CD4-positive, alpha-beta memory T cell (primary cell): ENCODE data around the gene PRXL2B. TPM values are rescaled to one million over a fixed set of nuclear protein-coding genes. Genes with fewer than 3 reads are reported as not detected.
"Not testable (repeated sequence)": the region's sequence is repeated elsewhere in the genome, so short reads cannot be mapped to it uniquely, and the experiment has no call there.

Experiments used
- CTCF ChIA-PET: fragments of 350-600 bp; sonication (Branson Sonifier 250); formaldehyde crosslinking; loops from one replicate; lab custom pipeline; 2021; ENCODE audit warnings: inconsistent platforms; ENCODE audit not compliant: partially characterized antibody; lab: Charles Lee
- POLR2A ChIA-PET: fragments of 350-600 bp; sonication (Branson Sonifier 250); formaldehyde crosslinking; loops from one replicate; lab custom pipeline; 2021; ENCODE audit not compliant: partially characterized antibody; lab: Charles Lee
- DNase-seq, 5 donors: peaks; one replicate each; pipeline versions ENCODE4 v3.0.0 to v3.0.0-alpha.2; 2020 to 2022; ENCODE audit warnings: mixed read lengths in 1 of 5
- H3K27ac ChIP-seq: one replicate; pipeline ENCODE4 v1.7.0; 2013; ENCODE audit warnings: low read depth, low read length
- H3K27me3 ChIP-seq: 2 replicates; pipeline ENCODE4 v1.7.0; 2013; ENCODE audit warnings: mild to moderate bottlenecking, low read length, moderate library complexity; ENCODE audit not compliant: insufficient read depth
- H3K36me3 ChIP-seq: 2 replicates; pipeline ENCODE4 v1.7.0; 2013; ENCODE audit warnings: mild to moderate bottlenecking, low read length, moderate library complexity; ENCODE audit not compliant: insufficient read depth
- H3K4me1 ChIP-seq: 2 replicates; pipeline ENCODE4 v1.7.0; 2013; ENCODE audit warnings: mild to moderate bottlenecking, low read length, moderate library complexity; ENCODE audit not compliant: insufficient read depth
- H3K4me3 ChIP-seq, 2 donors: one replicate each; pipeline ENCODE4 v1.7.0; 2013; ENCODE audit warnings: low read length in 2 of 2, mild to moderate bottlenecking in 1 of 2
- H3K9me3 ChIP-seq, 2 donors: one replicate each; pipeline ENCODE4 v1.7.0; 2013; ENCODE audit warnings: low read length in 2 of 2, control low read depth in 1 of 2; ENCODE audit not compliant: control insufficient read depth in 1 of 2
- H3K27ac Mint-ChIP-seq, 7 donors: one replicate each; pipeline ENCODE4 v1.8.0; 2020 to 2021; ENCODE audit warnings: mixed read lengths in 7 of 7, mild to moderate bottlenecking in 6 of 7, inconsistent platforms in 3 of 7, moderate library complexity in 3 of 7
- H3K27me3 Mint-ChIP-seq, 2 donors: one replicate each; pipeline ENCODE4 v1.8.0; 2020 to 2021; ENCODE audit warnings: mixed read lengths in 2 of 2
- H3K36me3 Mint-ChIP-seq, 2 donors: one replicate each; pipeline ENCODE4 v1.8.0; 2020 to 2021; ENCODE audit warnings: mixed read lengths in 2 of 2, inconsistent platforms in 1 of 2, mild to moderate bottlenecking in 1 of 2
- H3K4me1 Mint-ChIP-seq, 4 donors: one replicate each; pipeline ENCODE4 v1.8.0; 2020 to 2021; ENCODE audit warnings: mixed read lengths in 4 of 4, mild to moderate bottlenecking in 1 of 4
- H3K4me3 Mint-ChIP-seq, 8 donors: one replicate each; pipeline ENCODE4 v1.8.0; 2020 to 2021; ENCODE audit warnings: mixed read lengths in 8 of 8, mild to moderate bottlenecking in 7 of 8, moderate library complexity in 6 of 8, inconsistent platforms in 3 of 8
- H3K9me3 Mint-ChIP-seq, 8 donors: one replicate each; pipeline ENCODE4 v1.8.0; 2020 to 2021; ENCODE audit warnings: mixed read lengths in 8 of 8, mild to moderate bottlenecking in 5 of 8, inconsistent platforms in 3 of 8, moderate library complexity in 1 of 8
- intact Hi-C: fragments of 100-400 bp; cut with micrococcal nuclease; formaldehyde crosslinking; loops from one replicate; pipeline ENCODE4 v1.15.1; 2023
- polyA plus RNA-seq, 2 donors: library from polyadenylated mRNA; unstranded; fragments of 300-500 nt; fragmentation: Illumina TruSeq; gene quantifications; one replicate each; pipeline ENCODE4 v1.2.3, GENCODE V29; 2021
- total RNA-seq, 2 experiments: library from RNA; stranded (reverse); gene quantifications; one replicate each; pipeline ENCODE4 v1.2.3, GENCODE V29; 2021

PRXL2B gene
- total and polyA plus RNA-seq, 4 experiments from 2014 or later = 21.4 to 27.2 (median 25.0) TPM

GRCh38 chr1:2564006-2564814 lies 22.4 kb upstream of the PRXL2B start:
- intact Hi-C loops = no loop called here
- CTCF ChIA-PET = interaction anchor here (1.2 kb wide), 1 partner anchor 21 kb away, joined by 3 read pairs; no protein-coding TSS in a partner anchor

GRCh38 chr1:2564815-2565374 lies 21.7 kb upstream of the PRXL2B start:
- Histone ChIP-seq H3K4me1 (no peaks in the 10 kb centered on the region), H3K4me3 (no peak overlapping the region), H3K27me3 (no peaks in the 10 kb centered on the region), H3K9me3 (no peaks in the 10 kb centered on the region), H3K27ac (no peak overlapping the region), H3K36me3 (peaks cover 19% of the 10 kb centered on the region)
- peak overlapping the region in 1 of 7 donors; percentile 24 for H3K27ac Mint-ChIP-seq
- intact Hi-C loops = no loop called here
- POLR2A ChIA-PET = interaction anchor here (1.6 to 11.5 kb wide), 3 partner anchors 9 to 19 kb away, joined by 13 to 145 read pairs (median 59); partner anchors contain the start of gene TNFRSF14
- H3K27me3 Mint-ChIP-seq = no peaks in the 10 kb centered on the region
- DNase-seq = no peak
- peaks cover 0 to 6% (median 3%) of the 10 kb centered on the region in 4 donors for H3K4me1 Mint-ChIP-seq
- peaks cover 4 to 23% of the 10 kb centered on the region in 2 donors for H3K36me3 Mint-ChIP-seq
- CTCF ChIA-PET = interaction anchor here (1.2 kb wide), 1 partner anchor 20 kb away, joined by 3 read pairs; no protein-coding TSS in a partner anchor
- no peaks in the 10 kb centered on the region for H3K9me3 Mint-ChIP-seq
- H3K4me3 Mint-ChIP-seq = no peak overlapping the region

More at GRCh38 chr1:2564006-2564814, 22.4 kb upstream of the PRXL2B start:
- Histone ChIP-seq H3K9me3 (no peaks in the 10 kb centered on the region), H3K4me3 (no peak overlapping the region), H3K4me1 (peaks cover under 1% of the 10 kb centered on the region), H3K36me3 (peaks cover 19% of the 10 kb centered on the region), H3K27ac (no peak overlapping the region), H3K27me3 (no peaks in the 10 kb centered on the region)
- no peak overlapping the region for H3K4me3 Mint-ChIP-seq
- POLR2A ChIA-PET = interaction anchor here (1.6 to 11.5 kb wide), 3 partner anchors 9 to 20 kb away, joined by 13 to 145 read pairs (median 59); partner anchors contain the start of gene TNFRSF14
- DNase-seq = no peak
- peaks cover 4 to 25% of the 10 kb centered on the region in 2 donors for H3K36me3 Mint-ChIP-seq
- H3K27me3 Mint-ChIP-seq = no peaks in the 10 kb centered on the region
- H3K27ac Mint-ChIP-seq = peak overlapping the region in 1 of 7 donors; percentile 35
- no peaks in the 10 kb centered on the region for H3K9me3 Mint-ChIP-seq
- peaks cover 0 to 7% (median 4%) of the 10 kb centered on the region in 4 donors for H3K4me1 Mint-ChIP-seq

DNA sequence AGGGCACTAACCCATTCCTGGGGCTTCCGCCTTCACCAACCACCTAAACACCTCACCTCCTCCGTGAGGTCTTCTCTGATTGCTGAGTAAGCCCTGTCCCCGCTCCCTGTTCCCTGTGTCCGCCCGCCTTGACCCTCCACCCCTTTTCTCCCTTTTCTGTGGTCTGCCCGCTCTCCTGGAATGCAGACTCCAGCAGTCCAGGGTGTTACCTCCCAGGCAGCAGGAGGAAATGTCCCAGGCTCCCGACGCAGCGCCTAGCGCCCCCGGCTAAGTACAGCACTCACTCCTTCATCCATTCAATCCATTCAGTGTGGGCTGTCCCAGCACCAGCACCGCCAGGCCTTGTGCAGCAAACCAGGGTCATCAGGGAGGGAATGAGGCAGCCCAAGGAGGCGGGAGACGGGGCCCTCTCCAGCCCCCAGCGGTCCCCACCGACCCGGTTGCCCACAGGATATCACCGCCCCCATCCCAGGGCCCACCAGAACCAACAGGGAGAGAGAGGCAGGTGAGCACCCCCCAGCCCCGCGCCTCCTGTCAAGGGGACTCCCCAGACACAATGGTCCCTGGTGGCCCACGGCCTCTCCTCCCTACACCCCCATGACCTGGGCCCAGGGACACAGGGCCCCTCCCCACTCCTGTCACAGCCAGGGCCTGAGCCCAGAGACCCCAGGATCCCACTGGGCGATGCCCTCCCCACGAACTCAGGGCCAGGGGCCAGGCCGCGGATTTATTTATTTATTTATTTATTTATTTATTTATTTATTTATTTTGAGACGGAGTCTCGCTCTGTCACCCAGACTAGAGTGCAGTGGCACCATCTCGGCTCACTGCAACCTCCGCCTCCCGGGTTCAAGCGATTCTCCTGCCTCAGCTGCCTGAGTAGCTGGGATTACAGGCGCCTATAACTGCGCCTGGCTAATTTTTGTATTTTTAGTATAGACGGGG lies 20.2 kb upstream of the PRXL2B start:
- H3K27me3 Mint-ChIP-seq = no peaks in the 10 kb centered on the region
- H3K9me3 ChIP-seq = no peaks in the 10 kb centered on the region
- peak overlapping the region in 2 of 7 donors; percentile 13 to 70 for H3K27ac Mint-ChIP-seq
- no peaks in the 10 kb centered on the region for H3K27me3 ChIP-seq
- no peak overlapping the region for H3K4me3 Mint-ChIP-seq
- H3K27ac ChIP-seq = no peak overlapping the region
- intact Hi-C loops = no loop called here
- peaks cover under 1 to 14% of the 10 kb centered on the region in 2 donors for H3K36me3 Mint-ChIP-seq
- H3K9me3 Mint-ChIP-seq = no peaks in the 10 kb centered on the region
- H3K4me3 ChIP-seq = no peak overlapping the region
- CTCF ChIA-PET = interaction anchor here (0.6 kb wide), 1 partner anchor 321 kb away, joined by 4 read pairs; no protein-coding TSS in a partner anchor
- peaks cover 0 to 4% (median 1%) of the 10 kb centered on the region in 4 donors for H3K4me1 Mint-ChIP-seq
- no peak for DNase-seq
- POLR2A ChIA-PET = interaction anchor here (0.6 to 6.3 kb wide), 2 partner anchors 18 to 953 kb away, joined by 3 to 59 read pairs; no protein-coding TSS in a partner anchor
- no peaks in the 10 kb centered on the region for H3K4me1 ChIP-seq
- peaks cover 16% of the 10 kb centered on the region for H3K36me3 ChIP-seq

- Mint-ChIP-seq H3K27me3 (no peaks in the 10 kb centered on the region), H3K36me3 (peaks cover 0 to 11% of the 10 kb centered on the region in 2 donors), H3K27ac (no peak overlapping the region), H3K4me1 (peaks cover 0 to 4% (median 0%) of the 10 kb centered on the region in 4 donors), H3K9me3 (no peaks in the 10 kb centered on the region), H3K4me3 (no peak overlapping the region)
- Histone ChIP-seq H3K9me3 (no peaks in the 10 kb centered on the region), H3K27me3 (no peaks in the 10 kb centered on the region), H3K27ac (no peak overlapping the region), H3K4me1 (no peaks in the 10 kb centered on the region), H3K4me3 (no peak overlapping the region), H3K36me3 (peaks cover 12% of the 10 kb centered on the region)
- CTCF ChIA-PET = no interaction called here
- intact Hi-C loops = no loop called here
- no peak for DNase-seq
- POLR2A ChIA-PET = interaction anchor here (0.6 kb wide), 1 partner anchor 954 kb away, joined by 3 read pairs; no protein-coding TSS in a partner anchor
These were observed 19.4 kb upstream of the PRXL2B start for GRCh38 chr1:2567083-2567679.

DNA sequence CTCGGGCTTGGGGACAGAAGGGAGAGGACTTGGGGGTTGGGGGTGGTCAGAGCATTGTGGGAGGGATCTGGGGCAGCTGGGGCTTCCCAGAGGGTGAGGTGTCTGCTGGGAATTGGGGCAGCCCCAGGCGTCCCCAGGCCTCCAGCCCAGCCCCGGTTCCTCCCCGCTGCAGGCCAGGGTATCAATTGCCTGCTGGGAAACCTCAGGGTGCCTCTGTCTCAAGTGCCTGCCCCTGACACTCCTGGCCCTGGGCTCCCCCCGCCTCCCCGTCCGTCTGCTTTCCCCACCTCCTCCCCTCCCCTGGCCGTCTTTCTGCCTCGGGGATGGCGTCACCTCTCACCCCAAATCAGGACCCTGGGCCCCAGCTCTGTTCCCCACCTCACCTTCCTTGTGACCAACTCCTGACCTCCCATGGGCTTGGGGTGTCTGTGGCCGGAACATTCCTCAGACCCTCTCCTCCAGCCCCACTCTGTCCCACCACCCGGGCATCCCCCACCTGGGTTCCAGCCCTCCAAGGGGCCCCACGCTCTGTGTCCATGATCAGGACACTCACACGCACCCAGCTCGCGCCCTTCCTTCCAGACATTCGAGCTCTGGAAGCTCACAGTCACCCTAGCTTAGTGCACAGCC lies 18.3 kb upstream of the PRXL2B start:
- H3K4me3 Mint-ChIP-seq, intact Hi-C loops, H3K4me3 ChIP-seq, CTCF ChIA-PET, H3K27me3 Mint-ChIP-seq, DNase-seq, H3K9me3 ChIP-seq, H3K4me1 ChIP-seq, H3K27ac Mint-ChIP-seq, H3K9me3 Mint-ChIP-seq, H3K36me3 ChIP-seq, H3K27me3 ChIP-seq, H3K27ac ChIP-seq, H3K36me3 Mint-ChIP-seq, H3K4me1 Mint-ChIP-seq: not testable (repeated sequence)
- POLR2A ChIA-PET = interaction anchor here (0.7 kb wide), 1 partner anchor 18 kb away, joined by 3 read pairs; no protein-coding TSS in a partner anchor

- H3K27me3 ChIP-seq = no peaks in the 10 kb centered on the region
- Mint-ChIP-seq H3K36me3 (peaks cover 2 to 4% of the 10 kb centered on the region in 2 donors), H3K27me3 (no peaks in the 10 kb centered on the region), H3K9me3 (peaks cover 0 to 14% (median 5%) of the 10 kb centered on the region in 8 donors), H3K27ac (no peak overlapping the region), H3K4me1 (peaks cover 1 to 8% (median 4%) of the 10 kb centered on the region in 4 donors), H3K4me3 (no peak overlapping the region)
- no peak overlapping the region for H3K27ac ChIP-seq
- no peaks in the 10 kb centered on the region for H3K36me3 ChIP-seq
- CTCF ChIA-PET = no interaction called here
- intact Hi-C loops = no loop called here
- POLR2A ChIA-PET = interaction anchor here (0.7 kb wide), 1 partner anchor 13 kb away, joined by 3 read pairs; the partner anchor contains the start of gene TNFRSF14
- DNase-seq = no peak
- H3K9me3 ChIP-seq = no peaks in the 10 kb centered on the region
- no peak overlapping the region for H3K4me3 ChIP-seq
- H3K4me1 ChIP-seq = no peaks in the 10 kb centered on the region
These were observed 17.5 kb upstream of the PRXL2B start for GRCh38 chr1:2569060-2569459.
